Measurements from ENCODE around the gene LRRK2. TPM values are rescaled to one million over a fixed set of nuclear protein-coding genes. Genes with fewer than 3 reads are reported as not detected.

The LRRK2 gene
- total and polyA plus RNA-seq, 2 of the 8 experiments (the other 6 are each of a cell fraction or from before 2014, with no cell fraction given) = 0.06 to 0.13 TPM

DNA sequence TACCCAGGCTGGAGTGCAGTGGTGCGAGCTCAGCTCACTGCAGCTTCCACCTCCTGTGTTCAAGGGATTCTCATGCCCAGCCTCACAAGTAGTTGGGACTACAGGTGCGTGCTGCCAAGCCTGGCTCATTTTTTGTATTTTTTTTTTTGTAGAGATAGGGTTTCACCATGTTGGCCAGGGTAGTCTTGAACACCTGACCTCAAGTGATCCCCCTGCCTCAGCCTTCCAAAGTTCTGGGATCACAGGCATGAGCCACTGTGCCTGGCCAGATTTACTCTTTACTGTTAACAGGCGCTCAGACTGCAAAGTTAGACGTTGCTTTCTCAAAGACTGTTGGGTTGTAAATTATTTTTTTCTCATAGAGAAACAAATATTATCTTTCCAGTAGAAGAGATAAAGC, 46.1 kb upstream of the LRRK2 start:
- no peak overlapping the region for H2BK120ac ChIP-seq (replicated peaks; ENCODE audit: low read depth, low read length)
- no peak overlapping the region for H3K23ac ChIP-seq (ENCODE audit: insufficient read length)
- no peaks in the 10 kb centered on the region for H4K20me1 ChIP-seq (replicated peaks in 1 of 2; ENCODE audit: control insufficient read depth in 1 of 2, insufficient read depth in 2 of 2, low read length in 2 of 2)
- H3K4me1 ChIP-seq (replicated peaks in 1 of 4; ENCODE audit: control insufficient read depth in 3 of 4, insufficient read depth in 4 of 4, low read length in 3 of 4) = no peaks in the 10 kb centered on the region
- no peaks in the 10 kb centered on the region for H3K79me2 ChIP-seq (ENCODE audit: control insufficient read depth in 1 of 2, insufficient read depth in 2 of 2, low read length in 2 of 2)
- DNase-seq (ENCODE audit: low read depth in 1 of 2, low spot score in 2 of 2) (no peak), FAIRE-seq (no peak)
- H2AFZ ChIP-seq (ENCODE audit: low read length) = no peak overlapping the region
- no peak overlapping the region for H2BK12ac ChIP-seq (ENCODE audit: low read depth, low read length)
- no peak overlapping the region for H4K8ac ChIP-seq (ENCODE audit: extremely low read depth, insufficient read depth, low read length)
- no peaks in the 10 kb centered on the region for H3K27me3 ChIP-seq (replicated peaks in 1 of 4; ENCODE audit: control insufficient read depth in 3 of 4, extremely low read depth in 1 of 4, insufficient read depth in 3 of 4, low read length in 3 of 4)
- POLR2A ChIA-PET (ENCODE audit: partially characterized antibody) = no interaction called here
- 88% methylated on average over 4 of the region's 4 CpGs; no CpG with 5 or more reads in 1 of the 2 experiments for WGBS, 2 experiments (ENCODE audit: extremely low coverage in 1 of 2, insufficient coverage in 1 of 2, insufficient read length in 1 of 2, insufficient replicate concordance in 2 of 2, low coverage in 1 of 2, low lambda C conversion rate in 2 of 2, missing lambda C conversion rate in 1 of 2)
- TF ChIP-seq RAD21 (IDR thresholded peaks at IDR 0.05 in 1 of 2, conservative IDR thresholded peaks at IDR 0.05 in 1 of 2; ENCODE audit: low read depth in 2 of 2, low read length in 2 of 2) (no peak), MAFK (IDR thresholded peaks at IDR 0.05; ENCODE audit: low read depth, low read length) (no peak), KDM4A (IDR thresholded peaks at IDR 0.05; ENCODE audit: low read depth, low read length, severe bottlenecking) (no peak), SRF (IDR thresholded peaks at IDR 0.05; ENCODE audit: low read depth, low read length) (no peak), NANOG (IDR thresholded peaks at IDR 0.05; ENCODE audit: insufficient read depth, low read depth, low read length, poor library complexity, severe bottlenecking) (no peak), SUZ12 (IDR thresholded peaks at IDR 0.05; ENCODE audit: low read length) (no peak)
- TF ChIP-seq, protein P1, sequence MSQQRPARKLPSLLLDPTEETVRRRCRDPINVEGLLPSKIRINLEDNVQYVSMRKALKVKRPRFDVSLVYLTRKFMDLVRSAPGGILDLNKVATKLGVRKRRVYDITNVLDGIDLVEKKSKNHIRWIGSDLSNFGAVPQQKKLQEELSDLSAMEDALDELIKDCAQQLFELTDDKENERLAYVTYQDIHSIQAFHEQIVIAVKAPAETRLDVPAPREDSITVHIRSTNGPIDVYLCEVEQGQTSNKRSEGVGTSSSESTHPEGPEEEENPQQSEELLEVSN (IDR thresholded peaks at IDR 0.05) = no peak
- TF ChIP-seq, protein P2, sequence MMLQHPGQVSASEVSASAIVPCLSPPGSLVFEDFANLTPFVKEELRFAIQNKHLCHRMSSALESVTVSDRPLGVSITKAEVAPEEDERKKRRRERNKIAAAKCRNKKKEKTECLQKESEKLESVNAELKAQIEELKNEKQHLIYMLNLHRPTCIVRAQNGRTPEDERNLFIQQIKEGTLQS (IDR thresholded peaks at IDR 0.05; ENCODE audit: insufficient read depth, low read depth, low read length) = no peak
- H3K18ac ChIP-seq (ENCODE audit: extremely low read depth, low read length) = no peak overlapping the region
- peaks cover 0 to 7% of the 10 kb centered on the region in 2 experiments; a peak in 1 of 4 replicates for H3K9me3 ChIP-seq (ENCODE audit: insufficient read depth in 2 of 2, low read depth in 1 of 2, low read length in 1 of 2)
- H2AK5ac ChIP-seq (ENCODE audit: low read depth, low read length) = no peak overlapping the region
- H4K91ac ChIP-seq (replicated peaks; ENCODE audit: insufficient read length, low read length) = no peak overlapping the region
- H3K4me3 ChIP-seq (ENCODE audit: extremely low read depth in 1 of 4, insufficient read depth in 2 of 4, low read depth in 3 of 4, low read length in 4 of 4) = no peak overlapping the region
- H3K4ac ChIP-seq (replicated peaks; ENCODE audit: insufficient read length, low read depth, low read length) = no peak overlapping the region
- no peak overlapping the region for H2BK5ac ChIP-seq (ENCODE audit: low read depth, low read length)
- no peak overlapping the region for H2BK15ac ChIP-seq (ENCODE audit: low read length)
- no peaks in the 10 kb centered on the region for H3K36me3 ChIP-seq (ENCODE audit: control insufficient read depth in 2 of 4, insufficient read depth in 4 of 4, low read length in 3 of 4)
- no peak overlapping the region for H3K27ac ChIP-seq (ENCODE audit: low read depth, low read length)
- no peaks in the 10 kb centered on the region for H3K23me2 ChIP-seq (ENCODE audit: low read depth, low read length)
- no peak overlapping the region for H3K9ac ChIP-seq (replicated peaks in 1 of 4; ENCODE audit: extremely low read depth in 1 of 4, low read depth in 3 of 4, low read length in 3 of 4)
- no peak overlapping the region for H4K5ac ChIP-seq (ENCODE audit: insufficient read length, low read depth, low read length)
- no peak overlapping the region for H2BK20ac ChIP-seq (ENCODE audit: low read length)
- H3K79me1 ChIP-seq (ENCODE audit: low read depth, low read length) = no peaks in the 10 kb centered on the region
- no peak overlapping the region for H3K56ac ChIP-seq (replicated peaks; ENCODE audit: insufficient read length, low read depth, low read length)
- CTCF ChIA-PET (ENCODE audit: partially characterized antibody) = no interaction called here
- no peak overlapping the region for H3K4me2 ChIP-seq (ENCODE audit: insufficient read depth in 1 of 2, low read depth in 2 of 2, low read length in 2 of 2)
- no peak overlapping the region for H3K14ac ChIP-seq (ENCODE audit: insufficient read length)
